Peyer's patch (tissue), 4 donors: ENCODE data around the gene DAZAP2. TPM values are rescaled to one million over a fixed set of nuclear protein-coding genes. Genes with fewer than 3 reads are reported as not detected.

Source experiments
- DNase-seq, 3 donors: peaks; one replicate each; pipeline ENCODE4 v3.0.0-alpha.2; 2017 to 2019
- H3K27ac ChIP-seq, 4 donors: fragments of 200-600 bp; sonication (generic); one replicate each; pipeline ENCODE4 v1.5.1; 2016 to 2019
- H3K27me3 ChIP-seq, 2 donors: fragments of 200-600 bp; sonication (generic); one replicate each; pipeline ENCODE4 v1.5.1; 2019
- H3K36me3 ChIP-seq, 3 donors: fragments of 200-600 bp; sonication (generic); one replicate each; pipeline ENCODE4 v1.5.1; 2016 to 2019
- H3K4me1 ChIP-seq, 4 donors: fragments of 200-600 bp; sonication (generic); one replicate each; pipeline ENCODE4 v1.5.1; 2016 to 2019
- H3K4me3 ChIP-seq, 4 donors: fragments of 200-600 bp; sonication (generic); 1 replicate in 3 of 4; 2 replicates in 1 of 4; pipeline ENCODE4 v1.5.1; 2016 to 2019; ENCODE audit warnings: mild to moderate bottlenecking in 1 of 4
- H3K9me3 ChIP-seq, 4 donors: fragments of 200-600 bp; sonication (generic); one replicate each; pipeline ENCODE4 v1.5.1; 2016 to 2019; ENCODE audit warnings: mild to moderate bottlenecking in 1 of 4
- POLR2A ChIP-seq, 2 donors: fragments of 450-650 bp; IDR thresholded peaks; one replicate each; pipeline ENCODE4 v1.5.1; 2017; ENCODE audit warnings: antibody characterized with exemption in 2 of 2, mild to moderate bottlenecking in 2 of 2, moderate library complexity in 2 of 2
- total RNA-seq, 4 donors: library from RNA; depleted of rRNA; stranded (reverse); fragments of >200 nt; gene quantifications; one replicate each; pipeline ENCODE4 v1.1.0, GENCODE V29; 2016
- TF ChIP-seq, protein P1 (sequence below), 6 experiments: fragments of 450-650 bp in 4 of 6; fragments of 200-600 bp in 2 of 6; sonication (generic) in 1 of 6; IDR thresholded peaks; one replicate each; pipeline ENCODE4 v1.5.1; 2017 to 2019; ENCODE audit warnings: antibody characterized with exemption in 6 of 6, mild to moderate bottlenecking in 3 of 6, moderate library complexity in 1 of 6

Gene DAZAP2
- total RNA-seq, 4 donors from 2014 or later: 220 to 372 (median 284) TPM

DNA sequence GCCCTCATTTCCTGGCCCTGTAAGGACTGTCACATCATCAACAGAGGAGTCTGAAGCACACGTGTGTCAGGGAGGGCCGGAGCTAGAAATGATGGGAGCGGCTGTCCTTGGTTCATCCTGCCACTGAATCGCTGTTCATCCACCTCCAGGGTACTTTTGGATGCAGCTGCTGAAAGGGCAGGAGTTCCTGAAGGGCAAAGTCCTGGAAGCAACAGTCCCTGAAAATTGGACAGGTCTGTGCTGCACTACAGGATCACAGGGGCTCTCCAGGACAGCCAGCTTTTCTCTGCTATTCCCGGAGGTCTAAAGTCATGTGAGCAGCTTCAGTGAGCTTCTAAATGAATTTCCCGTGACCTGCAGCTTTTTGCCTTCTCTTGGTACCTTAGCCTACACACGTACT, 38.5 kb upstream of the DAZAP2 start:
- no peak for DNase-seq
- TF ChIP-seq POLR2A (IDR thresholded peaks at IDR 0.05): no peak
- TF ChIP-seq, protein P1, sequence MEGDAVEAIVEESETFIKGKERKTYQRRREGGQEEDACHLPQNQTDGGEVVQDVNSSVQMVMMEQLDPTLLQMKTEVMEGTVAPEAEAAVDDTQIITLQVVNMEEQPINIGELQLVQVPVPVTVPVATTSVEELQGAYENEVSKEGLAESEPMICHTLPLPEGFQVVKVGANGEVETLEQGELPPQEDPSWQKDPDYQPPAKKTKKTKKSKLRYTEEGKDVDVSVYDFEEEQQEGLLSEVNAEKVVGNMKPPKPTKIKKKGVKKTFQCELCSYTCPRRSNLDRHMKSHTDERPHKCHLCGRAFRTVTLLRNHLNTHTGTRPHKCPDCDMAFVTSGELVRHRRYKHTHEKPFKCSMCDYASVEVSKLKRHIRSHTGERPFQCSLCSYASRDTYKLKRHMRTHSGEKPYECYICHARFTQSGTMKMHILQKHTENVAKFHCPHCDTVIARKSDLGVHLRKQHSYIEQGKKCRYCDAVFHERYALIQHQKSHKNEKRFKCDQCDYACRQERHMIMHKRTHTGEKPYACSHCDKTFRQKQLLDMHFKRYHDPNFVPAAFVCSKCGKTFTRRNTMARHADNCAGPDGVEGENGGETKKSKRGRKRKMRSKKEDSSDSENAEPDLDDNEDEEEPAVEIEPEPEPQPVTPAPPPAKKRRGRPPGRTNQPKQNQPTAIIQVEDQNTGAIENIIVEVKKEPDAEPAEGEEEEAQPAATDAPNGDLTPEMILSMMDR (IDR thresholded peaks at IDR 0.05): no peak
- peaks cover 0 to 3% (median 0%) of the 10 kb centered on the region in 3 donors for H3K36me3 ChIP-seq
- no peaks in the 10 kb centered on the region for H3K27me3 ChIP-seq
- no peaks in the 10 kb centered on the region for H3K4me1 ChIP-seq
- no peak overlapping the region for H3K27ac ChIP-seq
- no peaks in the 10 kb centered on the region for H3K9me3 ChIP-seq
- no peak overlapping the region for H3K4me3 ChIP-seq

DNA sequence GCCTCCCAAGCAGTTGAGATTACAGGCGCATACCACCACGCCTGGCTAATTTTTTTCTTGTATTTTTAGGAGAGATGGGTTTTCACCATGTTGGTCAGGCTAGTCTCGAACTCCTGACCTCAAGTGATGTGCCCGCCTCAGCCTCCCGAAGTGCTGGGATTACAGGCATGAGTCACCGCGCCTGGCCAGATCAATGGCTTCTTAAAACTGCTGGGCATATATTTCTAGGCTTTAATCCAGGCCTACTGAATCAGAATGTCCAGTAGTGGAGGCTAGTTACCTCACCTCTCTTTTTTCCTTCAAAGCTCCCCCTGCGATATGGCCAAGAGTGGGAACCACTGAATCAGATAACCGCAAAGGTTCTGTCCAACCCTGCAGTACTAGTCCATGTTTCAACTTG, 37.8 kb upstream of the DAZAP2 start:
- Histone ChIP-seq H3K27me3 (no peaks in the 10 kb centered on the region), H3K9me3 (no peaks in the 10 kb centered on the region), H3K4me1 (no peaks in the 10 kb centered on the region), H3K36me3 (peaks cover 0 to 3% (median 0%) of the 10 kb centered on the region in 3 donors), H3K4me3 (no peak overlapping the region), H3K27ac (no peak overlapping the region)
- TF ChIP-seq, protein P1 (IDR thresholded peaks at IDR 0.05): no peak
- TF ChIP-seq POLR2A (IDR thresholded peaks at IDR 0.05): no peak
- no peak for DNase-seq

DNA sequence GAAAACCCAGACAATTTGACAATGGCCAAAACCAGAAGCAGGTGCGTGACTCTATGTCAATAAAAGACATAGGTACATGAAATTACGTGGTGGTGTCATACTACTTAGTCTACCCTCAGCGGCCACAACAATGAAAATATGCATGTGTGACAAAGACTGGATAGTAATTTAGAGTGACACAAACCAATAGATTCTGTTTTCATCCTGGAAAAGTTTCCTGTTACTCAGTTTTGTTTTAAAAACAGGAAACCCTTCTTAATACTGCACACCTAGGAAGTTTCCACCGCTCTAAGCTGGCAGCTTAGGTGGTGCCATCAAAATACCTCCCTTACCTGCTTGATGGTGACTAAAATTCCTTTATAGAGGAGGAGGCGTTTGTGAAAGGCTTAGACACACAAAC, 35.9 kb upstream of the DAZAP2 start:
- Histone ChIP-seq H3K27ac (no peak overlapping the region), H3K36me3 (peaks cover 0 to 3% (median 0%) of the 10 kb centered on the region in 3 donors), H3K27me3 (no peaks in the 10 kb centered on the region), H3K4me1 (no peaks in the 10 kb centered on the region), H3K4me3 (no peak overlapping the region), H3K9me3 (no peaks in the 10 kb centered on the region)
- TF ChIP-seq POLR2A (IDR thresholded peaks at IDR 0.05): no peak
- TF ChIP-seq, protein P1 (IDR thresholded peaks at IDR 0.05): no peak
- no peak for DNase-seq

DNA sequence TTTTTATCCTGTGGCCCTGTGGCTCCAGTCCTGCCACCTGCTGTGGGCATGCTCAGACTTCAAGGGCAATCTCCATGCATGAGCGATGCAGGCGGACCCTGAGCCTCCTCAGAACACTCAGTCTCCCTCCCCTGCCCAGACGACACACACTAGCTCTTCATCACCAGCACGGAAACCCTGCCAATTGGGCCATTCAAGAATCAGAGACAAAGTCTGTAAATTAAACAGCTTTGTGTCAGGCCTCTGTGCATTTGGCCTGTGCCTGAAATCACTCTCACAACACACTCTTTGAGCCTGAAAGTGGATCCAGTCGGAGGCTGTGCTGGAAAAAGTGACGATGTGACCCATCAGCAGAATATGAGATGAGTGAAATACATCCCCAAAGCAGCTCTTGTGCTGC, 33.3 kb upstream of the DAZAP2 start:
- Histone ChIP-seq H3K36me3 (peaks cover 0 to 3% (median 0%) of the 10 kb centered on the region in 3 donors), H3K27me3 (no peaks in the 10 kb centered on the region), H3K9me3 (no peaks in the 10 kb centered on the region), H3K4me1 (no peaks in the 10 kb centered on the region), H3K27ac (no peak overlapping the region), H3K4me3 (no peak overlapping the region)
- no peak for DNase-seq
- no peak for TF ChIP-seq POLR2A (IDR thresholded peaks at IDR 0.05)
- TF ChIP-seq, protein P1 (IDR thresholded peaks at IDR 0.05): no peak

DNA sequence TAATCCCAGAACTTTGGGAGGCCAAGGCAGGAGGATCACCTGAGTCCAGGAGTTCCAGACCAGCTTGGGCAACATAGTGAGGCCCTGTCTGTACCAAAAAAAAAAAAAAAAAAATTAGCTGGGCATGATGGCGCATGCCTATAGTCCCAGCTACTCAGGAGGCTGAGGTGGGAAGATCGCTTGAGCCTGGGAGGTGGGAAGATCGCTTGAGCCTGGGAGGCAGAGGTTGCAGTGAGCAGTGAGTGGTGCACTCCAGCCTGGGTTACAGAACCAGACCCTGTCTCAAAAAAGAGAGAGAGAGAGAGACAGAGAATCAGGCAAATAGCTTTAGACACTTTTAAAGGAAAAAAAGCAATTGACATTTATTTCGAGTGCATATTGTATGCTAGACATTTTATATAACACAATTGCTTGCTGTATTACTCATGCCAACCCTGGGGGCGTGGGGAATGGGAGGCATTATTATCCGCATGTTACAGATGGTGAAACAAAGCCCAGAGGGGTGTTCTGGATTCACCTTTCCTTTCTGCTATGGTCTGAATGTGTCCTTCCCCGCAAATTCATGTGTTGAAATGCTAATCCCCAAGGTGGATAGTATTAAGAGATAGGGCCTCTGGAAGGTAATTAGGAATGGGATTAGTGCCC, 30.5 kb upstream of the DAZAP2 start:
- no peaks in the 10 kb centered on the region for H3K27me3 ChIP-seq
- DNase-seq: no peak
- no peaks in the 10 kb centered on the region for H3K4me1 ChIP-seq
- H3K9me3 ChIP-seq: no peaks in the 10 kb centered on the region
- H3K36me3 ChIP-seq: peaks cover 0 to 3% (median 0%) of the 10 kb centered on the region in 3 donors
- H3K27ac ChIP-seq: no peak overlapping the region
- no peak overlapping the region for H3K4me3 ChIP-seq
- TF ChIP-seq POLR2A (IDR thresholded peaks at IDR 0.05): no peak
- TF ChIP-seq, protein P1 (IDR thresholded peaks at IDR 0.05): no peak
